GM21717 (cell line): Measurements from ENCODE around the gene SDK1.

Experiments used
- ATAC-seq: cut with Tn5 transposase; IDR thresholded peaks from one replicate; pipeline ENCODE4 v1.9.1; 2021; ENCODE audit warnings: mild to moderate bottlenecking, moderate library complexity; ENCODE audit not compliant: unreplicated experiment

The SDK1 gene

DNA sequence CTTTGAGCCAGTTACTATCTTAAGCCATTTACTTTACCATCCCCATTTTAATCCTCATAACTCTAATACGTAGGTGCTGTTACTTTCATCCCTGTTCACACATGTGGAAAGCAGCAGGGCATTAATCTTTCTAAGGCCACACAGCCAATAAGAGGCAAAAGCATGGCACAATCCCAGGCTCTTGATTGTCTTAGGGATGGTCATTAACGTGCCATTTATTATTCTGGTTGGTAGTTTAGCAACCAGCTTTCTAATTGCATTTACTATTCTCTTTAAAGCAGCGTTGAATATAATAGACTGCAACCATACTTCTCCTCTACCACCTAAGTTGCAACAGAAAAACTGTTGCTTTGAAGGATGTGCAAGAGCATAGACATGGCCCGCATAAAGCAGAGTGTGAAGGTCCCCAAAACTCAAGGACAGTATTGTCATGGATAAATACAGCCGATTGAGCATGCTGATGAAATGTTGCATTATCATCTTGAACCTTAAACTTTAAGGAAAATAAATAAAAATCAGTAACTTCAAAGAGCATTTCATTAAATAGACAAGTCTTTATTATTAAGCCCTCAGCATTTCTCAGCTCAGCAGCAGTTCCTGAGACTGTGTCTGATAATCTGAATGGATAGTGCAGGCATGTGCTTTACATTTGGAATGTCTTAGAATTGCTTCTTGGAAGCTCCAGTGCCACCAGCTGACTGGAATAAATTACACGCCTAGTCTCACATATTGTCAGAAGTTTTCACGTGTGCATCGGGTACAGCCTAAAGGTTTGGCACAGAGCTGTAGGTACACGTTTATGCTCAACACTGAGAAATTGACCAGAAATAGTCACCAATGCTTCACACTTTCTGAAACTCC lies 467.1 kb downstream of the SDK1 start:
- no peak for ATAC-seq

DNA sequence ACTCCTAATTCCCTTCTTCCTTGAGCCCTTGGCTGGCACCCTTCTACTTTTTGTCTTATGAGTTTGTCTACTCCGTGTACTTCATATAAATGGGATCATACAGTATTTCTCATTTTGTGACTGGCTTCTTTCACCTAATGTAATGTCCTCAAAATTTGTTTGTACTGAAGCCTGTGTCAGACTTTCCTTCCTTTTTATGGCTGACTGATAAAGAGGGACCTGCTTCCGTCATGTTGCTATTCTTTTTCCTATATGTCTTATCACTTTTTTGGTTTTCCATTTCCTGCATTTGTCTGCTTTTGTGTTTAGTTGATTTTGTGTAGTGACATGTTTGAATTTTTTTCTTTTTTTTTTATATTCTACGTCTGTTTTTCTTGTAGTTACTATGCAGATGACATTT lies 470.9 kb downstream of the SDK1 start:
- ATAC-seq: no peak

DNA sequence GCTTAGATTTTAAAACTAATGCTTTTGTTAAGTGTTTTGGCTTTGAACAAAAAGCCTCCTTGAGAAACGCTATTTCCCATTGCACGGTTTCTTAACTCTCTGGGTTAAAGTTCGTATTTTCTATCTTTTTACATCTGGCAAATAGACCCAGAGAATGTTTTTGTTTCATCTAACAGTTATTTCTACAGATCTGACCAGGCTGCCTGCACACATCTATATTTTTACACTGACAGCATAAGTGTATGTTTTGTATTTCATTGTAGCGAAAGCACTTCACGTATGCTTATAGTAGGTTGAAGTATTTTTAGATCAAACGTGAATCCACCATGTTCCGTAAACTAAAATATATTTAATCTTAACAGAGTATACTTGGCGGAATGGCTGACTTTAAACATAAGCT lies 477.3 kb downstream of the SDK1 start:
- ATAC-seq: no peak

DNA sequence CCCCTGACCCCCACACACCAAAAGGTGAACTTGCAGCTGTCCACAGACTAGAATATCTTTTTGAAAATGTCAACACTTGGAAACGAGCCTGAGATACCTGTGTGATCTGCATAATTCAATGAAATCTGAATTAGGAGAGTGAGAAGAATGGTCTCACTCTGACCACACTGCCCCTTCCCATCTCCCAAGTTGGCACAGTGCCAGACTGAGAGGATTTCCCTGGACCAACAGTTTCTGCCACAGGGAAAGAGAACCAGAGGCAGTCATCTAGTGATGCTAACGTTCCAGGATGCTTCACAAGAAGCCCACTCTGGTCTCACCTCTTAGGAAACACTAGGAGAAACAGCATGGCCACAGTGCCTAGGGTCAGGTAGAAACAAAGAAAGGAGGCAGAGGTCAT lies 479.0 kb downstream of the SDK1 start:
- ATAC-seq: no peak

DNA sequence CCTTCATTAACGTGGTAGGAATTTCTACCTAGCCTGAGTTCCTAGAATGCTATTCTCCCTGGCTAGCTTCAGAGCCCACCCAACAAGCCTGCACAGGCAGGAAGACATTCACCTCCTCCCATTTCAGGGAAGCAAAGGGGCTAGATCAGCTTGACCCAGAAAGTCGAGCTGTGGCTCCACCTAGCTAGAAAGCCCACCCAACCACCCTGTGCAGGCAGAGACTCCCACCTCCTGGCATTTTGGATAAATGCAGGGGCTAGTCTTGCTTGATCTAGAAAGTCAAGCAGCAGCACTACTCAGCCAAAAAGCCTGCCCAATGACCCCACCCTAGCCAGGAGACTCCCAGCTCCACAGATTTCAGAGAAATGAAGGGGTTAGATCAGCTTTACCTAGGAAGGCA lies 479.5 kb downstream of the SDK1 start:
- ATAC-seq: no peak

DNA sequence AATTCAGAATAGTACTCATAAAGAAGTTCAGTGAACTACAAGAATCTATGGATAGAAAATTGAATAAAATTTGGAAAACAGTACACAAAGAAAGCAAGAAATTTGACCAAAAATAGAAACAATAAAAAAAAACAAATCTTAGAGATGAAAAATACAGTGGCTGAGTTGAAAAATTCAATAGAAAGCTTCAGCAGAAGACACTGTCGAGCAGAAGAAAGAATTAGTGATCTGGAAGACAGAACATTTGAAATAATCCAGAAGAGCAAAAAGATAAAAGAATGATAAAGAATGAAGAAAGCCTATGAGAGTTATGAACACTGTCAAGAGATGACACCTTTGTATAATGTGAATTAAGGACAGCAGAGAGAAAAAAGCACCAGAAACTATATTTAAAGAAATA lies 480.6 kb downstream of the SDK1 start:
- ATAC-seq: no peak

DNA sequence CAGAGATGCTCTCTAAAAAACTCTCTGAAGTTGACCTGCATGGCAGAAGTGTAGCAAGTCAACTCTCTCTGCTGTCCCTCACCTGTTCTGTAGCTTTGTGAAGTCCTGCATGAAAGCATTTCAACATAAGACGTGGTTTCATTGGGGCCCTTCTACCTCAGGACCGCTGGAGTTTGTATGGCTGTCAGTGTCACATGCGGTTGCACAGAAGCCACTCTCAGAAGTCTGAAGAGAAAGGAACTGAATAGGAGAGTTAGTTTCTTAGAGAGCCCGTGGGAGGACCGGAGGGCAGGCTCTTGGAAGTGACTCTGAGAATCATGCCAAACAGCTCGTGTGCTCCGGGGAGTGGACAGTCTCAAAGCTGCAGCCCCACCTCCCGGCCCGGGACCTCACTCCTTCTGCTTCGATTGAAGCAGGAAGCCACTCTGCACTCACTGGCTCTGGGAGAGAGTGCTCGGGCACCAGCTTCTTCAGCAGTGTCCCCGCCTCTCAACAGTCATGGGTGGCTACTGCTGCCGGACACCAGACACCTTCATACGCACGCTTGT lies 486.7 kb downstream of the SDK1 start:
- ATAC-seq: peak; percentile 58

DNA sequence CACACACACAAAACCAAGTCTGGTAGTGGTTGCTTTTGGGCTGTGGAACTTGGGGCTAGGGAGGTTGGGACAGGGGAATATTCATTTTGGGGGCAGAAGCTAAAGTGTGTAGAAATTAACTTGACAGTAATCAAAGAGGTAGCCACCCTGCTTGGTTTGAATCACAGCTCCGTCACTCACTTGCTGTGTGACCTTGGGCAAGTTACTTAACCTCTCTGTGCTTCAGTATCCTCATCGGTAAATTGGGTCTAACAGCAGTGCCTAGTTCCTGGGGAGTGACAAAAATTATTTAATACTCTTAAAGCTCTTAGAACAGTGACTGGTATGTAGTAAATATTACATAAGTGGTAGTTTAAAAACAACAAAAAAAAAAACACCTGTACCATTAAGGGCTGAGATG lies 489.8 kb downstream of the SDK1 start:
- ATAC-seq: no peak

DNA sequence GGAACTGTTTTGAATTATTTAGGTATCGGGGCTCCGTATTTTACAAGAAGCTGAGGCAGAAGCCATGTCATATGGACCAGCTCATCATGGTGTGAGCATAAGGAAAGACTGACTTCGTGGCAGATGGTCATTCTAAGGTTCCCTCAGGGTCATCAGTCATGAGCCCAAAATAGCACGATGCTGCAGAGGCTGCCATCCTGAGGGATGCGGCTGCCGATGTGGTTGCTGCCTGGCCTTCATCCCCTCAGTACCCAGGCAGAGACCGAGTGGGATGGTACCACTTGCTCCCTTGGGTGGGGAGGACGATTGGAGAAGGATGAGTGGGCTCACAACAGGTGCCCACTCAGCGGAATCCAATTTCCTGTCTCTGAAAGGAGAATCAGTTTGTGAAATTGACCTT lies 490.3 kb downstream of the SDK1 start:
- ATAC-seq: no peak

DNA sequence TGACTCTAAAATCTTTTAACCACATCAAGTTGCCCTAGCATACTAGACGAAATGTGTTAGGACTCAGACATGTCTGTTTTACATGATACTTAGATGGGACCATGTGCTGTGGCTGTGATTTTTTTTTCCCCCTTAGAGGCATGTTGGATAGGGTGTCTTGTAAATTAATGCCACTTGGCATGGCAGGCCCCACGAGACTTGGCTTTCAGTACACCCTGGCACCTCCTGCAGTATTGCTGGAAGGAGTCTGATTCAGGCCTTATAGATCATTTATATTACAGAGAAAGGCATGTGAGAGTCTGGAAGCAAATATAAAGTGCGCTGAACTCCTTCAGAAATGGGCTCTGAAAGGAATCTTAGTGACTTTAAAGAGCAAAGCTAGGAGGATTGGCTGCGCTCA lies 494.1 kb downstream of the SDK1 start:
- ATAC-seq: no peak

DNA sequence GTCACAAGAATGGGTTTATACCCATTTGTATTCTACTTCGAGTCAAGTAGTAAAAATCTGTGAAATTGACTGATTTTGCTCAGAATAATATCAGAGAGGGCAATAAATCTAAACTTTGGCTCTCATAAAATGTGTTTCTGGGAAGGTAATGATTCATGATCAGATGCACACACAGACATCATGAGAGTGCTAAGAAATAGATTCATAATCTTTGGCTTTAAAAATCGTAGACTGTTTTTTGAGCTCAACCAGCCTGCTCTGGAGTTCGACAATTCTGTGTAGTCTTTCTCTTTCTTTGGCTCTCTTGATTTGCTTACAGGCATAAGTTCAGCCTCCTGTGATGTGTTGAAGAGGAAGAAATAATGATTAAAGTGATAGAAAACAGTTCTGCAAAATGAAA lies 494.7 kb downstream of the SDK1 start:
- ATAC-seq: no peak

DNA sequence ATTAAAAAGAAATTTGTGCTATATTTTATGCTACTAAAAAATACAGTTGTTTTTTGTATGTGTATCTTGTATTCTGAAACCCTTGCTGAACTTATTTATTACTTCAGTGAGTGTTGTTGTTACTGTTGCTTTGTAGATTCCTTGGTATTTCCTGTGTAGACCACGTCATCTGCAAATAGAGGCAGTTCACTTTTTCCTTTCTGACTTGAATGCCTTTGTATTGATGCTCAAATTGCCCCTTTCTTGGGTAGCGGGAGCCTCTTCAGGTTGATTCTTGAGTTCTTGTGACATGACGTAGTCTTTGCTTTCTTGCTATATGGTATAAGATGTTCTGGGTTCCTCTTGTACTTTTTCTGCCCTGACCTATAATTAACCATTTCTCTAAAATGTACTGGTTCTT lies 504.1 kb downstream of the SDK1 start:
- ATAC-seq: no peak

DNA sequence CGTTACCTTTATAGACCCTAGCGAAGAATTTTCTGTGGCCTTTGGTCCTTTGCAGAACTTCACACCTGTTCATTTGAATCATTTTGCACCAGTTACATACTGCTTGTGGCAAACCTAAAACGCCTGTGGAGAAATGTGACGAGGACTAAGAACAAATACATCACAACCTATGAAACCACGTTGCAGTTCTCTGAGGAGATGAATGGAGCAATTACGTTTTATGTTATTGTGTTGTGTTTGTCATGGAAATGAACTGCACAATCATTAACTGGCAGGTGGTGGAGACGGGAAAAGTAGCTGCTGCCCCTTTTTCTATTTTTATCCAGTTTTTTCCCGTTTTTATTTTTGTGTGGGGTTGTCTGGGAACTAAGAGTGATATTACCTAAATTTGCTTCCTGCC lies 505.5 kb downstream of the SDK1 start:
- ATAC-seq: no peak

DNA sequence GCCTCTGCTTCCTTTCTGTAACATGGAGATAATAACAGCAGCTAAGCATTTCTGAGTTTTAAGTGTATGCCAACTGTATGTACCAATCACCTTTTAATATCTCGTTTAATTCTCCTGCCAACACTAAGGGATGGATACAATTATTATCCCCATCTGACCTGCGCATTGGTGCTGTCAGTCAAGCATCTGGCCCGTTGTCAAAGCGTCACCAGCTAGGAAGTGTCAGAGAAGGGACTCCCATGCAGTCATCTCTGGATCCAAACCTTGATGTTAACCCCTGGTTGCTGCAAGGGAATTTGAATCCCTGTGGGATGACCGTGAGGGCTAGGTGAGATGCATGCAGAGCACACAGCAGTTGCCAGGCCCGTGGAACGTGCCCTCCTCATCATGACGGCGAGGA lies 506.8 kb downstream of the SDK1 start:
- no peak for ATAC-seq

DNA sequence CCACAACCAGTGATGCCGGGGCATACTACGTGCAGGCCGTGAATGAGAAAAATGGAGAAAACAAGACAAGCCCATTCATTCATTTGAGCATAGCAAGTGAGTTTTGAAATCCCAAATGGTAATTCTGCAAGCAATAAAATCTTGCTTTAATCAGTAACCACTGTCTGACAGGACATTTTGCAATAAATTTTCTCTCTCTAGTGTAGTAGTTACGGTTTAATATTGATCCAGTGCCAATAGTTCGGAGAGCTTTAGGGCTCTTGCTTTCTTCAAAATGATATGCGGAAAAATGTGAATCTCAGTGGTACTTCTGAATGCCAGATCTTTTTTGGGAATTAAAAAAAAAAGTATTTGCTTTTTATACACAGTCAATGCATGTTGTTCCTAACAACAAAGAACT lies 520.4 kb downstream of the SDK1 start:
- no peak for ATAC-seq

DNA sequence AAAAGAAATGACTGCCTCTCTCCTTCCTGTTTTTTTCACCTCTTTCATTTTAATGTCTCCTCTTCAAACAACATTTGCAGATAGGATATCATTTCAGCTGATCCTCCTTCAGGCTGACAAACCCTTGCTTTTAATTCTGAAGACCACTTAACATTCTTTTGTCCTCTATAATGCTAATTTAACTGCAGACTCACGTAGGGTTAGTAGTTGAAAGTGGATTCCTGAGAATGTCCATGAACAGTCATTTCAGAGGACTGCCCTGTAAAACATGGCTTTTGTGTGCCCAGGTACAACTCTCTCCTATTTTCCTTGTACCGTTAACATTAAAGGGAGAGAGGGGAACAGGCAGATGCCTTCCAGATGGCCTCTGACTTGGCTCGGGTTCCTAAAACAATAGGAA lies 524.4 kb downstream of the SDK1 start:
- ATAC-seq: no peak

DNA sequence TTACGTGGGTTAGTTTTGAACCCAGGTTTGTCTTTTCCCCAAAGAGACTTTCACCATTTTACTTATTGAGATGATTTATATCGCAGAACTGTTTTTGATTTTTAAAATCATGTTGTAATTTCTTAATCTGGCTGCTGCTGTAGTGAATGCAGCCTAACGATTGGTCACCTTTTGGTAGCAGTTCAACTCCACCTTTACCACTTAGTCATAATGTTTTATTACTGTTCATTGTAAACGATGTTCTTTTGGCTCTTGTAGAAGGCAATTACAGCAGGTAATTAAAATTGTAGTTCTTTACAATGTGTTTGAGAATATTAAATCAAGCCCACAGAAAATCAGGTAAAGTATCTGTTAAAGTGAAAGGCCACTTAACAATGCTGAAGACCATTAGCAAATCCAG lies 531.1 kb downstream of the SDK1 start:
- ATAC-seq: no peak

DNA sequence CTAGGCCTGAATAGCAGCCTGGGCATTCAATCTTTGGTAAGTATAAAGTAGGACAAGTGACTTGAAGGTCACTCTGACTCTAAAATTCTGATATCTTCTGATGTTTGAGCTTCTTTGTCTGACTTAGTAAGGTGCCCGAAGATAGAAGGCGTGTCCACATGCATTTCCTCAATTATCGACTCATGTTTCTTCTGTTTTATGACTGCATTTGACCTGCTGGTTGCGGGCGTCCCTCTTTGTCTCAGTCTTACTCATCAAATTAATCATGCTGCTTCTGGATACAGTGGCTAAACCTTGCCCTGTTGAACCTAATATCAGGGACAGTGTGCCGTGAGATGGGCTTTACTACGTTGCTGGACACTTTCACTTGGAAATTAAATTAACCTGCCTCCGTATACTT lies 534.1 kb downstream of the SDK1 start:
- no peak for ATAC-seq

DNA sequence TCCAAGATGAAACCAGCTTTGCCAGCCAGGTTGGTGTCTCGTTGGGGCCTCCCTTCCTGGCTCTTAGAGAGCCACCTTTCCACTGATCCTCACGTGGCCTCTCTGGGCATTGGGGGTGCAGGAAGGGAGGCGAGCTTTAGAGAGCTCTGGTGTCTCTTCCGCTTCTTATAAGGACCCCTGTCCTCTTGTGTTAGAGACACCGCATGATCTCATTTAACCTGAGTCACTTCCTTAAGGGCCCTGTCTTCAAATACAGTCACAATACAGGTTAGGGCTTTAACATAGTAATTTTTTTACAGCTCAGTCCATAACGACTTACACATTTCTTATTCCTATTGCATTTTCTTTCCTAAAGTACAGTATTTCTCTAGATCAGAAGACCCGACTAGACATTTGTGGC lies 535.8 kb downstream of the SDK1 start:
- no peak for ATAC-seq

DNA sequence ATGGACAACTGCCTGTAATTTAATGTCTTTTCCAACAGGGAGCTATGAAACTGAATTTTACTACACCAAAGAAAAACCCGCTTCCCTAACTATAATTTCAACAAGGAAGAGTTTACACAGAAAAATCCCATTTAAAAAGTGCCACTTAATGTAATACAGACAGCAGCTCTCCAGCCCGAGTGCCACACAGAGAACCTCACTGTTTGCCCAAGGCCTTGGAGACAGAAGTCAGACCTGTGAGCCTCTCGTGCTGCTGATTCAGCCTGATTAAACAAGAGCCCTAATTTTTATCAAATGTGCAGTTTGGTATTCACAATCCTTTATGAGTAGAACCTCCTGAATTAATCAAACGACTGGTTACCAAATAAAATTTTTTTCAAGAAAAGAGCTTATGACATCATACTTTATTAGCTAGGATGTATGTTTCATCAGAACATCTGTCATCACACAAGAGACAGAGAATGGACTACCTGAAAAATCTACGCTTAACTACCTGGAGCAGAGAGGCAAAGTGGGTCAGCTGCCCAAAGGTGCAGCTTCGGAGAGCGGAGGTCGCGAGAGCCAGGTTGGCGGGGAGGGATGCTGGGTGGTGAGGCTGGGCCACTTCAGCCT lies 543.6 kb downstream of the SDK1 start:
- no peak for ATAC-seq

DNA sequence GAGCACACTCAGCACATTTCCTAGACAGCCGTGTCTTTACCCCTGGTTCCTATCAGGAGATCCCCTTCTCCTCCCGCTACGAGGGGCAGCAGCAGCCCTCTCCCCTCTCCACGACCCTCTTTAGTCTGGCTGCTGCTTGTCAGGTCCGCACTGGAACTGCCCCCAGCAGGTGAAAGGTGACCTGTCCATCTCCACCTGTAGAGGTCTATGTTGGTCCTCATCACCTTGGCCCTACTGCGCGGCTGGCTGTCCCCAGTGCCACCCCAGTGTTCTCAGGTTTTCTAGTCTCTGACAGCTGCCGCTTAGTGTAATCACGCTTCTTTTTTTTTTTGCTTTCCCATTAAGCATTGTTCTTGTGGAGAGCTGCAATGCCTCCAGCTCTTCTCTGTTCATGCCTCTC lies 545.7 kb downstream of the SDK1 start:
- no peak for ATAC-seq

DNA sequence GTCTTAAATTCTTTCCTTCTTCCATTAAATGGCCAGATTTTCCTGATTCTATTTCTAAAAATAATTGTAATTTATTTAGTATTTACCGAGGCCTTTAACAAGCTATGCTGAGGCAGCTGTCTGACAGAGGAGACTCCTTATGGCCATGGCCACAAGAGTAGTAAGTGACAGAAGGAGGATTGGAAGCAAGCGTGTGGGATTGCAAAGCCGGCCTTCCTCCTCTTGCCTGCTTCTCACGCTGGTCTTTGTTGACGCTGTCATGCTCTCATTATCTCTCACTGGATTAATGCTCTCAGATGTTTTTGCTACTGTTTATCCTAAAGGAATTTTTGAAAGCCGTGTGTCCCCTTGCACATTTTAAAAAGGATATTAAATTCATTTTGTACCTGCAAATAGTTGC lies 546.3 kb downstream of the SDK1 start:
- ATAC-seq: no peak

DNA sequence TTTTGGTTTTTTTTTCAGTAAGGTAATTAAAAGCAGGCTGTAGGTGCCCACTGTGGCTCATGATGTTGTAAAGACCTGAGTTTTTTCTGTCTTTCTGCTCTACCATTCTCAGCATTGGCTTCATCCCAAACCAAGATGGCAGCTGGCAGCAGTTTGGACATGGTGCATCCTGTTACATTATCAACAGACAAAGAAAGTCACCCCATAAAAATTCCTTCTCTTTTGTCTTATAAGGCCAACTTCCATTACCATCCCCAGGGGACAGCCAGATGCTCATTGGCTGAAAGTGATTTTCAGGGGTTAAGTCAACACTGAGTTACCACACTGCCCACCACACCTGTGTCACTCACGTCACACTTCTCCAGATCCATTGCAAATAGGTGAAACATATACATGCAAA lies 558.4 kb downstream of the SDK1 start:
- ATAC-seq: no peak
